DMS153 (cell line): Measurements from ENCODE around the gene EMC10.

Source experiments
- DNase-seq: peaks from one replicate; lab custom pipeline; 2025; lab: John Stamatoyannopoulos, UW

EMC10 gene

DNA sequence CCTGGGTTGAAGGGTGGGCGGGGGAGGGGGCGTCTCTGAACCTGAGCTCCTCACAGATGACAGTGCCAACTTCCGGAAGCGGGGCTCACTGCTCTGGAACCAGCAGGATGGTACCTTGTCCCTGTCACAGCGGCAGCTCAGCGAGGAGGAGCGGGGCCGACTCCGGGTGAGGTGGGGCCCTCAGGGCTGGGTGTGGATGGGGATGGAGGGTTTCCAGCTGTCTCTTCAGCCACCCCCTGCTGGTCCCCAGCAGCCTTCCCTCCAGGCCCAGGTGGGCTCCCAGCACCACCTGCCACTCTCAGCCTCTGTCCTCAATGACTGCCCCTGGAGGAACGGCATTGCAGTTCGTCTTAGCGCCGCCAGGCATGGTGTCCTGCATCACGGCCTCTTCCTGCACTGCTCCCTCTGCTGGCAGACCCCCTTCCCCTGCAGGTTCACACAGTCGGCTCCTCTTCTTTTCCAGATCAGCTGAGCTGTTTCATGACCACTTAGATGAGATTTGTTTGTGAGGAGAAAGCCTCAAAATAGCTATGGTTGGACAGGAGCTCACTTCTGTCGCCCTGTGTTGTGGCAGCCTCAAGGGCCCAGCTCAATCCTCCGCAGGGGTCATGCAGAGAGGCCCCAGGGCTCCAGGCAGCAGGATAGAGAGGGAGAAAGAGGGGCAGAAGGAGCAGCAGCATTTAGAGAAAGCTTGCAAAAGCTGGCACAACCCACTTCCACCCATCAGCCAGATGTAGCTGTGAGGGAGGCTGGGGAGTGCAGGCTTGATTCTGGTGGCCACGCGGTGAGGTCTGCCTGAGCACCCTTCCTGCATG, 2.8 kb downstream of the EMC10 start:
- no peak for DNase-seq

DNA sequence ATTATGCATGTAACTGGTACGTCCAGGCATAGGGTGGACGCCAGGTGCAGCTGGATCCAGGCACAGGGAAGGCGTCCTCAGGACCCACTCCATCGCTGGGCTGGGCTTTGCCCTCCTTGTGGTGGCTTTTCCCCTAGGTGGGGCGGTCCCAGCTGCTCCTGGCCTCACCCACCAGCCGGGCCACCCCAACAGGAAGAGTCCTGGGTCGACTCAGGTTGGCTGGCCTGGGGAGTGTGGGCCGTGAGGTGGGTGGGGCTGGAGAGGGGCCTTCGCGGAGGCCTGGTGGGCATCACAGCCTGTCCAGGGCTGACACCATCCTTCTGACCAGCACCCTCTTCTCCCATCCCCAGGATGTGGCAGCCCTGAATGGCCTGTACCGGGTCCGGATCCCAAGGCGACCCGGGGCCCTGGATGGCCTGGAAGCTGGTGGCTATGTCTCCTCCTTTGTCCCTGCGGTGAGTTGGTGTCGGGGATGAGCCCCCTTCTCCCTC, 3.5 kb downstream of the EMC10 start:
- DNase-seq = no peak

DNA sequence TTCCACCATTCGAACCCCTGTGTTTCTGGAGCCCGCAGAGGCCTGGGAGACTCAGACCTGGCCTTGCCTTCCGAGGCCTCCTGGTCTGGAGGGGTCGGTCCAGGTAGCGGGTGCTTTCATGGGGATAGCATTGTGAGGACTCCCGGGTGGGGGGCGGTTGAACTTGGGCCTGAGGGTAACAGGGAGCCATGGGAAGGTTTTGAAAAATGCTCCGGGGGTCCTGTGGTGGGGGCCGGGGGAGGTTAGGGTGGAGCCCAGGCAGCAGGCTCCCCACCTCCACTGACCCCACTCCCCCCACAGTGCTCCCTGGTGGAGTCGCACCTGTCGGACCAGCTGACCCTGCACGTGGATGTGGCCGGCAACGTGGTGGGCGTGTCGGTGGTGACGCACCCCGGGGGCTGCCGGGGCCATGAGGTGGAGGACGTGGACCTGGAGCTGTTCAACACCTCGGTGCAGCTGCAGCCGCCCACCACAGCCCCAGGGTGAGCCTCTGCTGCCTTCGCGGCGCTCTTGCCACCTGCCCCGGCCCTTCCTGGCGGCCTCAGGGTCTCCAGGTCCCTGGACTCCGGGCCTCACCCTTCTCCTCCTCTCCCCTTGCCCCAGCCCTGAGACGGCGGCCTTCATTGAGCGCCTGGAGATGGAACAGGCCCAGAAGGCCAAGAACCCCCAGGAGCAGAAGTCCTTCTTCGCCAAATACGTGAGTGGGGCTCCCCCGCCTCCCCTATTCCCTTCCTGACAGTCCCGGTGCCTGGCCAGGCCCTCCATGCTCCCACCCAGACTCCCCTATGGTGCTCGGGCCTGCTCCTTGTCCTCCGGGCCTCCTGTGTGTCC, 4.2 kb downstream of the EMC10 start:
- DNase-seq = no peak

DNA sequence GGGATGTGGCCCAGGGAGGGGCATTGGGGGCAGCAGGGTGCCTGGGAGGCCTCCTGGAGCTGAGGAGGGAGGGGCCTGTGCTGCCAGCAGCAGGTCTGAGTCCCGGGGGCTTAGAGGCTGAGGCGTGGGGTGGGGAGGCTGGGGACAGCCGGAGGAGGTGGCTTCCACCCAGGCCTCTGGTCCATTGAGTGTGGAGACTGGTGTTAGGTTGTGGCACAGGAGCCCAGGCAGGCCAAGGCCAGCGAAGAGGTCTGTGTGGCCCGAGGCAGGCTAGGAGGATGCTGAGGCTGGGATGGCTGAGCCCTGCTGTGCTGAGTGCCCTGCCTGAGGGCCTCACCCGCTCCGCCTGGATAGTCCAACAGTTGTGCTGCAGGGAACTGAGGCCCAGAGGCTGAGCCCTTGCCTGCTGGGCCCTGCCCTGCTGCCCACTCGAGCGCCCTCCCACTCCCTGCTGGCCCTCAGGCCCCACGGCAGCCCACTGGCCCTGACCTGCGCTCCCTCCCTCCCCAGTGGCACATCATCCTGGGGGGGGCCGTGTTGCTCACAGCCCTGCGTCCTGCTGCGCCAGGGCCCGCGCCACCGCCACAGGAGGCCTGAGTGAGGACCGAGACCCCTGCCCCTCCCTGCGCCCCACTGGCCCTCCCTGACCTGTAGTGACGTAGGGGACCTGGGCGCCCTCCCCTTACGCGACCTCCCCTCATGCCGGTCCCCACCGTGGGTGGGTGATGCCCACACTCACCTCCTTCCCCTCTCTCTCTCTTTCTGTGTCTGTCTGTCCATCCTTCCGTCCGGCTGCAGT, 5.2 kb downstream of the EMC10 start:
- no peak for DNase-seq

DNA sequence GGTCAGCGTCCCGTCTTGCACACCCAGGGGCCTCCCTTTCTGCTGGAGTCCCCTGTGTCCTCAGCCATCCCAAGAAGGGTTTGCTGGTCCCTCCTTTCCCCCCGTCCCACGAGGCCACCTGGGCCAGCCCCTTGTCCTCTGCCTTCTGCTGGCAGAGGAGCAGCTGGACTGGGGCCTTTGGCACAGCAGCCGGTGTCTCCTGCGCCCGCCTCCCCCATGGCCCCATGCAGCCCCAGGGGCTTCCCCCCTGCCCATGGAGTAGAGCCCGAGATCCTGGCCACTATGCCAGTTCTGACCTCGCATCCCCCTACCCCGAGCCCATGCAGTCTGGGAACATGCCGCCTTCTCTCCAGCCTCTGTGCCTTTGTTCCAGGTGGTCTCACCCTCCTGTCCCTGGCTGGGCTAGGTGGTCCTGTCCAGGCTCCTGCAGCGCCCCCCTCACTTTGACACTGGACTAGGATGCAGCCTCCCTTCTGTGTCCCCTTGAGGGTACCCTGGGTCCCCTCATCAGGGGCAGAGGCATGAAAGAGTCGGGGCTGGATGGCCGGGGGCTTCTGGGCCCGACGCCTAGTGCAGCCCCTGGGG, 6.1 kb downstream of the EMC10 start:
- no peak for DNase-seq

DNA sequence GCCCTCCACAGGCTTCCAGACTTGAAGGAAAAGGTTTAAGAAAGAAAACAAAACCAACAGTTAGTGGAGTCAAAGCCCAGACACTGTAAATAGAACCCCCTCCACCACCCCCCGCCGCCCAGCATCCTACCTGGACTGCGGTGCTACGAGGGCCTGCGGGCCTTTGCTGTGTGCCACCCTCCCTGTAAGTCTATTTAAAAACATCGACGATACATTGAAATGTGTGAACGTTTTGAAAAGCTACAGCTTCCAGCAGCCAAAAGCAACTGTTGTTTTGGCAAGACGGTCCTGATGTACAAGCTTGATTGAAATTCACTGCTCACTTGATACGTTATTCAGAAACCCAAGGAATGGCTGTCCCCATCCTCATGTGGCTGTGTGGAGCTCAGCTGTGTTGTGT, 6.6 kb downstream of the EMC10 start:
- DNase-seq = no peak

DNA sequence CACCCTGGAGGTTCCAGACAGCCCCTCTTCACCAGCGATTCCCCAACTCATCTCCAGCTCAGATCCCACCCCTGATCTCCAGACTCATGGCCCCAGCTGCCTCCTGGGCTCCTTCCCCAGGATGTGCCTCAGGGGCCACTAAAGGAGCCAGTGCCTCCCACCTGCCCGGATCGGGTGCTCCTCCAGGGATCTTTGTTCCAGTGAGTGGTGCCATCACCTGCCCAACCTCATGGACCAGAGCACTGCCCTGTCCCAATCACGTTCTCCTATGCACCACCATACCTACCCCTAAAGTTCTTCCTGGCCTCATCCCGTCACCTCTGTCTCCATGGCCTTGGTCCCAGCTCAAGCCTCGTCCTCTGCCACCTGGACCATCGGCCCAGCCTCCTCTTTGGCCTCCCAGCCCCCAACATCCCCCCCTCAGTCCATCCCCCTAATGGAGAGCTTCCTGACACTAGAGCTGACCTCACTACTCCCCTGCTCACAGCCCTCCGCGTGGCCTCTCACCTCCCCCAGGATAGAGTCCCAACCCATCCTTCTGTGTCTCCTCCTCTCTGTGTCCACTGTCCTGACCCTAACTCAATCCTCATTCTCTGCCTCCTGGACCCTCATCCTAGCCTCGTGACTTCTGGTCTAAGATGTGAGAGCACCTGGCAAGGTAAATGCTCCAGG, 9.1 kb downstream of the EMC10 start:
- DNase-seq = no peak

DNA sequence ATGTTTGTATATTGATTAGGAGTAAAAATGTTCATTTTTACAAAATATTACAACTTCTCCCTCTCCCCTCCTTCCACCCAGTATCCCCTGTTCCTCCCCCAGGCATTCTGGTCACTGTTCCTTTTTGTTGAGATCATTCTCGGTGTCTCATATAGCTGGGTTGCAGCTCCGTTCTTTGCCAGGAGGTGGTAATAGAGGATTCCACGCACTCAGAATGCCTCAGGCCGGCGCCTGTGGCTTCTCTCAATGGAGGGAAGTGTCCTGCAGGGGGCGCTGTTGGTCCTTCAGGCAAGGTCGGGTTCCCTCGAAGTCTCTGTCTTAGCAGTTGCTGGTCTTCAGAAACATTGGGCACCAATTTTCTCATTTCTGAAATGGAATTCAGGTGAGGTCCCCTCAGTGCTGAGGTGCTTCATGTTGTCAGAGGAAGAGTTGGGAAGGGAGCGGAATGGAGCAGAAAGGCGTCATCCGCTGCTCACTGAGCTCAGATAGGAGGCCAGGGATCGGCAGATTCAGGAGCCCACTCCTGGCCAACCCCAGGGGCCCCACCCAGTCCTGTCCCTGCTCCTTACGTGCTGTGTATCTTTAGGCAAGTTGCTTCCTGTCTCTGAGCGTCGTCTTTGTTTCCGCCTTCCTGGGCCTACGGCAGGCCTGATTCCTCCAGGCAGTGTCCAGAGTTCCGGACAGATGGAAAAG, 10.7 kb downstream of the EMC10 start:
- DNase-seq = no peak

DNA sequence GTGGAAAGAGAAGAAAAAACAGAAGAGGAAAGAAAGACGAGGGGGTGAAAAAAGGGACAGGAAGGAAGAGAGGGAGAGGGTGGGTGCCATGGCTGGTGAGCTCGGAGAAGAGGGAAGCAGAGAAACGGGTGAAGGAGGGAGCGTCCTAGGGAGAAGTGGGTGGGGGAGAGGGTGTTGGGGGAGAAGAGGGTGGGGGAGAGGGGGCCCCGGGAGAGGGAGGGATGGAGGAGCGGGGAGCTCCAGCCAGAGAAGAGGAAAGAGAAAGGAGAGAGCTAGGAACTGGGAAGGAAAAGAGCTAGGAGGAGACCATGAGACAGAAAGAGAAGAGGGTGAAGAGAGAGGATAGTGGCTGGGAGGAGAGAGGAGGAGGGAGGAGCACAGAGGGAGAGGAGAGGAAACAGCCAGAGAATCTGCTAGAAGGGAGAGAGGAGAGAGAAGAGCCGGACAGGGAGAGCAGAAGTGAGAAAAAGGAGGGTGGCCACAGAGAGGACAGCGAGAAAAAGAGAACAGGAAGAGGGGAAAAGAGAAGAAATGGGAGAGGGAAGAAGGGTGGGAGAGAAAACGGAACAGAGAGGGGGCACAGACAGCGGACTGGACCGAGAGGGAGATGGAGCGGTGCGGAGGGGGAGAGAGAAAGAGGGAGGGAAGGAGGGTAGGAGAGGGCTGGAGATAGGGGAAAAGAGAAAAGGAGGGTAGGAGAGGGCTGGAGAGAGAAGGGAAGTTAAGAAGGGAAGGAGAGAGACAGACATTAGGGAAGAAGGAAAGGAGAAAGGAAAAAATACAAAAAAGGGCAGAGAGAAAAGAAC, 12.3 kb downstream of the EMC10 start:
- no peak for DNase-seq

DNA sequence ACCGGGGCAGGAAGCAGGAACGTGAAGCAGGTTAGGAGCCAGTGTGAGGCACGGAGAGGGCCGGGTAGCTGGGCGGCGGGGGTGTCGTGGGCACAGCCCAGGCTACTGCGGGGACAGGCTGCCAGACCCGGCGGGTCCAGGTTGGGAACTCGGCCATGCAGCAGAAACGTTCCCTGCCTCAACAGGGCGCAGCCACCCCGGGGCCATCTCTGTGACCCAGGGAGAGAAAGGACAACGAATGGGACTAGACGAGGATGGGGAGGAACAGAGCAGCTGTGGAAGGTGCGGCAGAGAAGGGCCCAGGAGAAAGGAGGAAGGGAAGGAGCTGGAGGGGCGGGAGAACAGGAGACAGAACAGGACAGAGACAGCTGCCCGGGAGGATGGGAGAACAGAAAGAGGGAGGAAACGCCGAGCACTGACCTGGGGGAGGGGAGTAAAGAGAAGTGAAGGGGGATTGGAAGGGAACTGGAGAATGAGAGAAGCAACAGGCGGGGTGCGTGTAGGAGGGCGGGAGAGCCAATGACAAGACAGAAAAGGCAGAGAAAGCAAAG, 13.2 kb downstream of the EMC10 start:
- no peak for DNase-seq

DNA sequence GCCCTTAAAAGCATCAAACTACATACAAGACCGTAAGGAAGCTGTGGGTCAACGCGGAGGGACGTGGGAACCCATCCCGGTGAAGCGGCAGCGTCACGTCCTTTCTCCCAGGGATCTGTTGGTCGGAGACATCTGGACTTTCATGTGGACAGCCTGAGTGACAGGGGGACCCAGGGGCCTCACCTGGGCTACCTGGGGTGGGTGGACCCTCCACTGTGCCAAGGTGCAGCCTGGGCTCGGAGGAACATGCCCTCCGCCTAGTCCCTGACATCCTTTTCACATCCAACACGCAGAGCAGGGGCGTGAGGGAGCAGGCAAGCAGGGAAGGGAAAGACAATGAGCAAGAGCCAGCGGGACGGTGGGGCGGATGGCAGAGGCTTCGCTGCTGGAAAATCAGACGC, 14.1 kb downstream of the EMC10 start:
- DNase-seq = no peak

DNA sequence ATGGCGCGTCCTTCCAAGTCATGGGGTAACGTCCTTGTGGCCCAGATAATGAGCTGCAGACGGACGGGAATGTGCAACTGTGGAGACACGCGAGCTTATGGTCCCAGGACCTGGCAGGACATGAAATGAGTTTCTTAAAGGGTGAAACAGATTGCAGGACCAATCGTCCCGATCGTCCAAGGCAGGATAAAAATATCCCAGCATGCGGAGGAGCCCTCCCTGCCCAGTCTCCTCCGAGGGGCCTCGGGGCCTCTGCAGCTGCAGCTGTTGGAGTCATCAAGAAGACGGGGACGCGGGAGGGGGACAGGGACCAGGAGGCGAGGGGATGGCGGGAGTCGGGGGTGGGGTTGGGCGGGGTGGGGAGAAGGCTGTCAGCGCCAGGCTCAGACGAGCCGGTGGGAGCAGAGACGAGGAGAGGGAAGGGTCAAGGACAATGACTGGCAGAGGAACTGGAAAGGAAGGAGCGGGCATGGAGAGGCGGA, 14.7 kb downstream of the EMC10 start:
- no peak for DNase-seq

DNA sequence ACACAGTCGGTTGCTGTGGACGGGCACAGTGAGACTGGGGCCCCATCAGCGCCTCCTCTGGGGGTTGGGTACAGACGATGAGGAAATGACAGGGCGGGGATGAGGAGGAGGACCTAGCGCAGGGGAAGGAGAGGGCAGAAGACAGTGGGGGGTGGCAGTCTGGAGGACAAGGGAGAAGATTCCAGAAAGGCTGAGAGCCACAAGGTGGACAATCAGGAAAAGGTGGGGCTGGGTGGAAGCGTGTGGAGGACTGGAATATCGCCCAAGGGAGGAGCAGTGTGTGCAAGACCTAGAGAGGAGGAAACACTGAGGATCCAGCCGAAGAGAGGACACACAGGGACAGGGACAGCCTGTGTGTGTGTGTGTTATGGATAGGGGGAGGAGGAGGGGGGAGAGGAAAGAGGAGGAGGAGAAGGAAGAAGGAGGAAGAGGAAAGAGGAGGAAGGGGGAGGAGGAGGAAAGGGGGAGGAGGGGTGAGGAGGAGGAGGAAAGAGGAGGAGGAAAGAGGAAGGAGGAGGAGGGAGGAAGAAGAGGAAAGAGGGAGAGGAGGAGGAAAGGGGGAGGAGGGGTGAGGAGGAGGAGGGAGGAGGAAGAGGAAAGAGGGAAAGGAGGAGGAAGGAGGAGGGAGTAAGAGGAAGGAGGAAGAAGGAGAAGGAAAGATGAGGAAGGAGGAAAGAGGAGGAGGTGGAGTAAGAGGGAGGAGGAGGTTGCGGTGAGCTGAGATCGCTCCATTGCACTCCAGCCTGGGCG, 16.2 kb downstream of the EMC10 start:
- DNase-seq = no peak

DNA sequence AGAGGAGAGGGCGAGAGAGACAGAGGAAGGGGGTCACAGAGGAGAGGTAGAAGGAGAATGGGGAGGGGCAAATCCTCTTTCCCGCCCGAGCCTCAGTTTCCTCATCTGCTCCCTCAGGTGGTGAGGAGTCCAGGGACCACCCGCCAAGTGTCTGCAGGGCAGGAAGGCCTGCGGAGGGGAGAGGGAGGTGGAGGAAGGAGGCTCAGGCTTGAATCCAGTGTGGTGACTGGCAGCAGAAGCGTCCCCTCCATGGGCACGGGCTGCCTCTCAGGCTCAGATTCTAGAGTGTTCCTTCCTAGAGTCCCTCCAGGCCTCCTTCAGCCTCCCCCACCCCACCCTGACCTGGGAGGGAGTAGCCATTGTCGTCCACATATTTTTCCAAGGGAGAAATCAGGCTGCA, 16.9 kb downstream of the EMC10 start:
- no peak for DNase-seq

DNA sequence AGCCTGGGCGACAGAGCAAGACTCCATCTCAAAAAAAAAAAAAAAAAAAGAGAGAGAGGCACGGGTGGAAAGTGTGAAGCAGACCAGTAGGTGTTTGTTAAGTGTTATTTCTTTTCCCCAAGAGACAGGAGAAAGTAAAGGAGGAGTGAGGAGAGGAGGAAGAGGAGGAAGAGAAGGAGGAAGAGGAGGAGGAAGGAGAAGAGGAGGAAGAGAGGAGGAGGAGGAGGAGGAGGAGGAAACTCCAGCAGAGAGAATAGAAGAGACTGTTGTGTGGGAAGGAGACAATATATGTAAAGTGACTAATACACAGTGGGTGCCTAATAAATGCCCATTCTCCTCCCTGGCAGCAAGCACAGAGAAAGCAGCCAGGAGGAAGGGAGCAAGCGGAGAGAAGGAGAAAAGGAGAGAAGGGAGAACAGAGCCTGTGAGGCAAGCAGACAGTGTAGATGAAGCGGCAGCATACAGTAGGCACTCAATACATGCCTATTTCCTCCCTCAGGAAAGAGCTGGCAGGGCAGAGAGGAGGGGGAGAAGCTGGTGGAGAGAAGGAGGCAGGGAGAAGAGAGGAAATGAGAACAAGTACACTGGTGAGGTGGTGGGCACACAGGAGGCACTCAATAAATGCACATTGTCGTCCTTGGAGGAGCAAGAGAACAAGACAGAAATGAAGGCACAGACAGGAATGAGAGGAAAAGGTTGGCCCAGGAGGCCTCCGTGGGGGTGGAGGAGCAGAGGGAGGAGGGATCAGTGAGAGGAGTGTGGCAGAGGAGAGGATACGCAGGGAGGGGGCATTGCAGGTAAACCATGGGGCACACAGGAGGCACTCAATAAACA, 18.1 kb downstream of the EMC10 start:
- DNase-seq = no peak

DNA sequence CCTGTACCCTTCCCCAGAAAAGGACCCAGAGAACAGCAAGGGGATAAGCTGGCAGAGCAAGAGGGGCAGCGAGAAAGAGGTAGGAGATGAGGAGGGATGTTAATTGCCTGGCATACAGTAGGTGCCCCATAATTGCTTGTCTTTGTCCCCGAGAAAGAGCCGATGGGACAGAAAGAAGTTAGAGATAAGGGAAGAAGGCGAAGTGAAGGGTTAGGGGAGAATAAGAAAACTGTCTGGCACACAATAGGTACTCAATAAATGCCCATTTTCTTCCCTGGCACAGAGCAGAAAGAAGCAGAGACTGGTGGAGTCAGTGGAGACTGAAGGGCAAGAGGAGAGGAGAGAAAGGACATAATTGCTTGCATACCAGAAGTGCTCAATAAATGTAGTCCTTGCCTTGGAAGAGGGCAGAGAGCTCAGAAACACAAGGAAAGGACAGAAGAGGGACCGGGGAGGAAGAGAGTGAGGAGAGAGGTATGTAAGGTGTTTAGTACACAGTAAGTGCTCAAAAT, 18.8 kb downstream of the EMC10 start:
- DNase-seq = no peak

DNA sequence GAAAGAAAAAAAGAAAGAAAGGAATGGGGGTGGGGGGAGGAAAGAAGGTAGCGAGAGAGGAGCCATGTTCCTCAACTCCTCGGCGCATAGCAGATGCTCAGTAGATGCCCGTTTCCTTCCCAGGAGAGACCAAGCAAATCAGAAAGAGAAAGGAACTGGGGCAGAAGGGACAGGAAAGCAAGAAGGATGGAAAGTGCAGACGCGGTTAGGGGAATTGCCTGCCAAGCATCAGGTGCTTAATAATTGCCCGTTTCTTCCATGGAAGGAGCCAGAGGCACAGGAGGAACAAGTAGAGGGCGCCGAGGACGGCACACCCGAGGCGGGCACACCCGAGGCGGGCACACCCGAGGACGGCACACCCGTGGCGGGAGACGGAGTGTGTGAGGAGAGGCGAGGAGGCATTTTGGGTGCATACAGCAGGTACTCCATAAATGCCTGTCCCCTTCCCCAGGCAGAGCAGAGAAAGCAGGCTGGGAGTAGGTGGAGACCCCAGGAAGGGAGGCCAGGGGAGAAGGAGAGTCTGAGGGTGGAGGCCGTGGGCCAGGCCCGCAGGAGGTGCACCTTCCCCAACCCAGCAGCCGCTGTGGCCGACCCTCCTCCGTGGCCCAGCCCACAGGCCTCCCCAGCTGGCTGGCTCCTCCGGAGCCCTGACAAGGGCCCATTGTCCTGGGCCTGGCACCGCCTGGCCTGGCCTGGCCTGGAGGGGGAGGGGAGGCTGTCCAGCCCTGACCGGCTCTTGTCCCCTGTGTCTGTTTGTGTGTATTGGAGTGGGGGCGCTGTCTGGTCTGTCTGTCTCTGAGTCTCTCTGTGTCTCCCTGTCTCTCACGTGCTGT, 20.1 kb downstream of the EMC10 start:
- DNase-seq = no peak
